Measurements from ENCODE around the gene SNX5. TPM values are rescaled to one million over a fixed set of nuclear protein-coding genes. Genes with fewer than 3 reads are reported as not detected.

The SNX5 gene
- total and polyA plus RNA-seq, 2 of the 8 experiments (the other 6 are each of a cell fraction or from before 2014, with no cell fraction given): 155 to 194 TPM

DNA sequence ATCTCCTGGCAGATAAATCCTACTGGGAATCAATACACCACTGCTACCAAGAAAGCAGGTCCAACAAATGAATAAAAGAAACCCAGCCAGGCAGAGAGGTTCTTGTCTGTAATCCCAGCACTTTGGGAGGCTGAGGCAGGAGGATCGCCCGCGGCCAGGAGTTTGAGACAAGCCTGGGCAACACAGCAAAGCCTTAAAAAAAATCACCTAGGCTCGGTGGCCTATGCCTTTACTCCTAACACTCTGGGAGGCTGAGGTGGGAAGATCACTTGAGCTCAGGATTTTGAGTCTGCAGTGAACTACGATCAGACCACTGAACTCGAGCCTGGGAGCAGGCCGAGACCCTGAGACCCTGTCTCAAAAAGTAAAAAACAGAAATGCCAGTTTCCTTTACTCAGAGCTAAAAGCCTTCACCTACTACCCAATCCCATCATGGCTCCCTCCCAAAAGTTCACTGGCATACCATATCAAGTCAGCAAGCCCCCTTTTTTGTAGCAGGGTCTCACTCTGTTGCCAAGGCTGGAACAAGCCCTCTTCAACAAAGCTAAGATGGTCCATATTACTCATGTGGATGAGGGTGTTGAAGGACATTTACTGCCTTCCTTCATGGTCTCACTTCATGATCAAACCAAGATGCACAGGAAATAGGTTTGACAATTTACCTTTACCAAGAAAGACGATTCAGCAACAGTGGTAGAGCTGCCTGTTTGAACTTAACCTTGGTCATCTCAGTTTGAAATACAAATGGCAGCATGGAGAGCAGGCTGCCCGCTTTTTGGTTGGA is 5.3 kb downstream of the SNX5 start:
- Histone ChIP-seq H3K4me3 (ENCODE audit: extremely low read depth in 1 of 4, insufficient read depth in 2 of 4, low read depth in 3 of 4, low read length in 4 of 4) (peak overlapping the region in 1 of 4 experiments; percentile 94; a peak in 2 of 8 replicates), H2BK5ac (ENCODE audit: low read depth, low read length) (no peak overlapping the region), H3K23me2 (ENCODE audit: low read depth, low read length) (peaks cover 11% of the 10 kb centered on the region), H3K4ac (replicated peaks; ENCODE audit: insufficient read length, low read depth, low read length) (no peak overlapping the region), H2AK5ac (ENCODE audit: low read depth, low read length) (no peak overlapping the region), H3K14ac (ENCODE audit: insufficient read length) (no peak overlapping the region), H3K79me1 (ENCODE audit: low read depth, low read length) (no peaks in the 10 kb centered on the region), H2BK20ac (ENCODE audit: low read length) (no peak overlapping the region), H3K56ac (replicated peaks; ENCODE audit: insufficient read length, low read depth, low read length) (no peak overlapping the region), H4K5ac (ENCODE audit: insufficient read length, low read depth, low read length) (no peak overlapping the region), H2BK12ac (ENCODE audit: low read depth, low read length) (no peak overlapping the region), H3K9me3 (ENCODE audit: insufficient read depth in 2 of 2, low read depth in 1 of 2, low read length in 1 of 2) (no peaks in the 10 kb centered on the region), H3K27ac (ENCODE audit: low read depth, low read length) (no peak overlapping the region), H3K4me2 (ENCODE audit: insufficient read depth in 1 of 2, low read depth in 2 of 2, low read length in 2 of 2) (peak overlapping the region; percentile 76 to 98), H3K36me3 (ENCODE audit: control insufficient read depth in 2 of 4, insufficient read depth in 4 of 4, low read length in 3 of 4) (peaks cover 0 to 30% (median 0%) of the 10 kb centered on the region in 4 experiments; a peak in 1 of 8 replicates), H4K8ac (ENCODE audit: extremely low read depth, insufficient read depth, low read length) (no peak overlapping the region), H2BK120ac (replicated peaks; ENCODE audit: low read depth, low read length) (no peak overlapping the region), H4K91ac (replicated peaks; ENCODE audit: insufficient read length, low read length) (no peak overlapping the region), H3K79me2 (ENCODE audit: control insufficient read depth in 1 of 2, insufficient read depth in 2 of 2, low read length in 2 of 2) (peaks cover 97 to 100% of the 10 kb centered on the region in 2 experiments), H3K4me1 (replicated peaks in 1 of 4; ENCODE audit: control insufficient read depth in 3 of 4, insufficient read depth in 4 of 4, low read length in 3 of 4) (peaks cover 2 to 29% (median 17%) of the 10 kb centered on the region in 4 experiments; a peak in 6 of 7 replicates), H3K18ac (ENCODE audit: extremely low read depth, low read length) (no peak overlapping the region), H3K23ac (ENCODE audit: insufficient read length) (no peak overlapping the region), H2BK15ac (ENCODE audit: low read length) (no peak overlapping the region), H3K27me3 (replicated peaks in 1 of 4; ENCODE audit: control insufficient read depth in 3 of 4, extremely low read depth in 1 of 4, insufficient read depth in 3 of 4, low read length in 3 of 4) (no peaks in the 10 kb centered on the region), H4K20me1 (replicated peaks in 1 of 2; ENCODE audit: control insufficient read depth in 1 of 2, insufficient read depth in 2 of 2, low read length in 2 of 2) (peaks cover 56 to 59% of the 10 kb centered on the region in 2 experiments), H2AFZ (ENCODE audit: low read length) (no peak overlapping the region), H3K9ac (replicated peaks in 1 of 4; ENCODE audit: extremely low read depth in 1 of 4, low read depth in 3 of 4, low read length in 3 of 4) (peak overlapping the region in 1 of 4 experiments; percentile 3; a peak in 3 of 7 replicates)
- CTCF ChIA-PET (ENCODE audit: partially characterized antibody): interaction anchor here (1.1 kb wide), 2 partner anchors 32 to 57 kb away, joined by 4 to 5 read pairs; no protein-coding TSS in a partner anchor
- WGBS, 2 experiments (ENCODE audit: extremely low coverage in 1 of 2, insufficient coverage in 1 of 2, insufficient read length in 1 of 2, insufficient replicate concordance in 2 of 2, low coverage in 1 of 2, low lambda C conversion rate in 2 of 2, missing lambda C conversion rate in 1 of 2): 94% methylated on average over 9 of the region's 9 CpGs; no CpG with 5 or more reads in 1 of the 2 experiments
- no peak for TF ChIP-seq JUND (IDR thresholded peaks at IDR 0.05; ENCODE audit: low read length)
- no peak for TF ChIP-seq TAF1 (IDR thresholded peaks at IDR 0.05; ENCODE audit: low read depth, low read length)
- TF ChIP-seq, protein P1, sequence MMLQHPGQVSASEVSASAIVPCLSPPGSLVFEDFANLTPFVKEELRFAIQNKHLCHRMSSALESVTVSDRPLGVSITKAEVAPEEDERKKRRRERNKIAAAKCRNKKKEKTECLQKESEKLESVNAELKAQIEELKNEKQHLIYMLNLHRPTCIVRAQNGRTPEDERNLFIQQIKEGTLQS (IDR thresholded peaks at IDR 0.05; ENCODE audit: insufficient read depth, low read depth, low read length): no peak
- no peak for TF ChIP-seq GABPA (IDR thresholded peaks at IDR 0.05; ENCODE audit: borderline replicate concordance, insufficient read depth, low read length)
- TF ChIP-seq CHD2 (IDR thresholded peaks at IDR 0.05; ENCODE audit: low read length): no peak
- peak; percentile 56 for TF ChIP-seq POLR2AphosphoS5 (IDR thresholded peaks at IDR 0.05; ENCODE audit: low read depth, low read length)
- TF ChIP-seq POLR2A (IDR thresholded peaks at IDR 0.05; ENCODE audit: control extremely low read depth in 1 of 2, low read depth in 2 of 2, low read length in 2 of 2): peak in 1 of 2 experiments; percentile 66; a peak in 2 of 3 replicates
- TF ChIP-seq SUZ12 (IDR thresholded peaks at IDR 0.05; ENCODE audit: low read length): no peak
- POLR2A ChIA-PET (ENCODE audit: partially characterized antibody): interaction anchor here (0.6 to 20.7 kb wide), 11 partner anchors 8 to 315 kb away, joined by 3 to 424 read pairs (median 9); no protein-coding TSS in a partner anchor
- FAIRE-seq: no peak
- no peak for DNase-seq (ENCODE audit: low read depth in 1 of 2, low spot score in 2 of 2)
